Ascending aorta (tissue), 2 donors: ENCODE results near the gene NPY1R. TPM values are rescaled to one million over a fixed set of nuclear protein-coding genes. Genes with fewer than 3 reads are reported as not detected.

Experiments used
- DNase-seq, 2 donors: peaks; one replicate each; pipeline ENCODE4 v3.0.0-alpha.2; 2019; ENCODE audit warnings: low spot score in 2 of 2
- H3K27ac ChIP-seq, 2 donors: fragments of 200-600 bp; sonication (generic); one replicate each; pipeline ENCODE4 v1.5.1; 2016 to 2017; ENCODE audit warnings: mild to moderate bottlenecking in 1 of 2
- H3K27me3 ChIP-seq: fragments of 200-600 bp; sonication (generic); one replicate; pipeline ENCODE4 v1.5.1; 2017
- H3K36me3 ChIP-seq, 2 donors: fragments of 200-600 bp; sonication (generic); one replicate each; pipeline ENCODE4 v1.5.1; 2016
- H3K4me1 ChIP-seq, 2 donors: fragments of 200-600 bp; sonication (generic); one replicate each; pipeline ENCODE4 v1.5.1; 2016 to 2017; ENCODE audit warnings: mild to moderate bottlenecking in 1 of 2
- H3K4me3 ChIP-seq, 2 donors: fragments of 200-600 bp; sonication (generic); one replicate each; pipeline ENCODE4 v1.5.1; 2016 to 2017; ENCODE audit warnings: mild to moderate bottlenecking in 1 of 2
- H3K9me3 ChIP-seq, 2 donors: fragments of 200-600 bp; sonication (generic); one replicate each; pipeline ENCODE4 v1.5.1; 2016
- intact Hi-C: fragments of 100-400 bp; cut with DNase I; formaldehyde crosslinking; loops from one replicate; pipeline ENCODE4 v1.15.1; 2023
- total RNA-seq: library from RNA; depleted of rRNA; stranded (reverse); fragments of >200 nt; gene quantifications from one replicate; pipeline ENCODE4 v1.1.0, GENCODE V29; 2016
- TF ChIP-seq, protein P1 (sequence below), 3 experiments: fragments of 200-600 bp in 2 of 3; fragments of 450-650 bp in 1 of 3; sonication (generic) in 2 of 3; IDR thresholded peaks; one replicate each; pipeline ENCODE4 v1.5.1; 2016 to 2019; ENCODE audit warnings: antibody characterized with exemption in 3 of 3, mild to moderate bottlenecking in 1 of 3, moderate library complexity in 1 of 3

NPY1R gene
- total RNA-seq, 1 donor from 2014 or later = 248 TPM

DNA sequence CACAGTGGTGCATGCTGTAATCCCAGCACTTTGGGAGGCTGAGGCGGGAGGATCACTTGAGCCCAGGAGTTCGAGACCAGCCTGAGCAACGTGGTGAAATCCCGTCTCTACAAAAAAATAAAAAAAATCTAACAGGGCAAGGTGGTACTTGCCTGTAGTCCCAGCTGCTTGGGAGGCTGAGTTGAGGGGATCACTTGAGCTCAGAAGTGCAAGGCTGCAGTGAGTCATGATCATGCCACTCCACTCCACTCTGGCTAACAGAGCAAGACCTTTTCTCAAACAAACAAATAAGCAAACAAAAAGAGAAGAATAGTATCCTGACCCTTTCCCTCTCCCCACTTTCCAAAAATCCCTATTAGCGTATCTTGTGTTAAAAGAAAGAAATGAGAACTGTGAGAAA, 52.7 kb downstream of the NPY1R start:
- H3K27me3 ChIP-seq = no peaks in the 10 kb centered on the region
- H3K4me3 ChIP-seq = no peak overlapping the region
- H3K36me3 ChIP-seq = no peaks in the 10 kb centered on the region
- intact Hi-C loops = no loop called here
- DNase-seq = no peak
- peaks cover 0 to 3% of the 10 kb centered on the region in 2 donors for H3K9me3 ChIP-seq
- TF ChIP-seq, protein P1, sequence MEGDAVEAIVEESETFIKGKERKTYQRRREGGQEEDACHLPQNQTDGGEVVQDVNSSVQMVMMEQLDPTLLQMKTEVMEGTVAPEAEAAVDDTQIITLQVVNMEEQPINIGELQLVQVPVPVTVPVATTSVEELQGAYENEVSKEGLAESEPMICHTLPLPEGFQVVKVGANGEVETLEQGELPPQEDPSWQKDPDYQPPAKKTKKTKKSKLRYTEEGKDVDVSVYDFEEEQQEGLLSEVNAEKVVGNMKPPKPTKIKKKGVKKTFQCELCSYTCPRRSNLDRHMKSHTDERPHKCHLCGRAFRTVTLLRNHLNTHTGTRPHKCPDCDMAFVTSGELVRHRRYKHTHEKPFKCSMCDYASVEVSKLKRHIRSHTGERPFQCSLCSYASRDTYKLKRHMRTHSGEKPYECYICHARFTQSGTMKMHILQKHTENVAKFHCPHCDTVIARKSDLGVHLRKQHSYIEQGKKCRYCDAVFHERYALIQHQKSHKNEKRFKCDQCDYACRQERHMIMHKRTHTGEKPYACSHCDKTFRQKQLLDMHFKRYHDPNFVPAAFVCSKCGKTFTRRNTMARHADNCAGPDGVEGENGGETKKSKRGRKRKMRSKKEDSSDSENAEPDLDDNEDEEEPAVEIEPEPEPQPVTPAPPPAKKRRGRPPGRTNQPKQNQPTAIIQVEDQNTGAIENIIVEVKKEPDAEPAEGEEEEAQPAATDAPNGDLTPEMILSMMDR (IDR thresholded peaks at IDR 0.05) = no peak
- no peak overlapping the region for H3K27ac ChIP-seq
- no peaks in the 10 kb centered on the region for H3K4me1 ChIP-seq

DNA sequence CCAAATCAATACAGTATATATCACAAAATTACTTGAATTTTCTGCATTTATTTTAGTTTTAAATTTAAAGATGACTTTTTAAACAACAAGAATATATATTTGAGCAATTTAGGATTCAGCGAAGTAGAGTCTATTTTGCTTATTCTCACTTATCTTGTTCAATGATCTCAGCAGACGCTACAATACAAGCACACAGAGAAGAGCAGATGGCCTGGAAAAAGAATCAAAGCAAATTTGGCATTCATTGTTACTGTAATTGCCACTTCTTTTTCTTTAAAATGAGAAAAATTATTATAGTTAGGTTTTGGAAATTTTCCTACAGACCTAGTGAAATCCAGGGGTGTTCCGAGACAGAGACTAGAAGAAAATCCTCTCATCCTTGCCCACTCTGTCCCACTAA, 57.5 kb downstream of the NPY1R start:
- TF ChIP-seq, protein P1 (IDR thresholded peaks at IDR 0.05) = no peak
- H3K9me3 ChIP-seq = no peaks in the 10 kb centered on the region
- H3K4me1 ChIP-seq = no peaks in the 10 kb centered on the region
- no peak overlapping the region for H3K4me3 ChIP-seq
- H3K27ac ChIP-seq = no peak overlapping the region
- intact Hi-C loops = no loop called here
- H3K36me3 ChIP-seq = no peaks in the 10 kb centered on the region
- H3K27me3 ChIP-seq = no peaks in the 10 kb centered on the region
- no peak for DNase-seq

Other genes starting within 250 kb of the NPY1R start
- gene NAF1, start 165.7 kb downstream of the NPY1R start, total RNA-seq = 13.3 TPM
- 6.1 TPM for gene NPY5R, start 11.3 kb upstream of the NPY1R start, total RNA-seq
- gene TKTL2, start 141.2 kb upstream of the NPY1R start, total RNA-seq = not detected
- gene TMA16, start 162.1 kb upstream of the NPY1R start, total RNA-seq = 36.9 TPM